ENCODE measurements around the gene FAM161B.
A peak's percentile ranks its signal among the peaks of the same experiment; 100 is the strongest.
"Not testable (repeated sequence)": the region's sequence is repeated elsewhere in the genome, so short reads cannot be mapped to it uniquely, and the experiment has no call there.

FAM161B gene

DNA sequence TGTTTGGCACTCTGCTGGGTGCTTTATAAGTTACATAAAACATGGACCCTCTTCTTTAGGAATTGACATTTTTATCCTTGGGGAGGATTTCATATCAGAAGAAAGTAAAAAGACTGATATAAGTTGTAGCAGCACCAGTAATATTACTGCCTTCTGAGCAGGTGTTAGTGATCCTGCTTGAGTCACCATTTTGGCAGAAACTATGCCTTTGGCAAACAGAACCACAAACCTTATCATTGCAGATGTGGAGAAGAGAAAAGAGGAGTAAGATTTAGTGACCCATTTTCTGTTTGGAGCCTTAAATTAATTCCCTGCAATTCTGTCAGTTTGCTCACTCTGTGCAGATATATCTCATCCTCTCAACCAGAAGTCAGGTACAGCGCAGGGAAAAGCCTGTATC, 40.2 kb downstream of the FAM161B start:
- H3K27ac Mint-ChIP-seq = peak overlapping the region; percentile 1
- H3K9me3 Mint-ChIP-seq = peaks cover 7% of the 10 kb centered on the region
- H3K36me3 Mint-ChIP-seq (ENCODE audit: low read depth) = peaks cover 64% of the 10 kb centered on the region
- no peaks in the 10 kb centered on the region for H3K27me3 Mint-ChIP-seq (ENCODE audit: low read depth)
- no peak overlapping the region for H3K4me3 Mint-ChIP-seq
- peaks cover 3% of the 10 kb centered on the region for H3K4me1 Mint-ChIP-seq (ENCODE audit: low read depth)

DNA sequence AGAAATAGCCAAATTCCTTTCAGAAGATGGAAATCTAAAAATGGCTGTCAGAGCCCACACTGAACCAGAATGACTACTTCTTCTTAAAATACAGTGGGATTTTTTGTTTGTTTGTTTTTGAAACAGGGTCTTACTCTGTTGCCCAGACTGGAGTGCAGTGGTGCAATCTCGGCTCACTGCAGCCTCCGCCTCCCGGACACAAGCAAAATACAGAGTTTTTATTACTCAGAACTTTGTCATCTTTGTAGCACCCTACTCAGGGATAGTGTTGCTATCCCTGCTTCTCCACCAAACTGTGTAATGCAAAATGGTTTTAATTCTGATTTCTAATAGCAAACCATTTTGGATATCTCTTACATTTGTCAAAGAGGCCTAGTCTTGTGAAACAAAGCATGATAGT, 46.9 kb downstream of the FAM161B start:
- Mint-ChIP-seq H3K4me1 (ENCODE audit: low read depth) (no peaks in the 10 kb centered on the region), H3K36me3 (ENCODE audit: low read depth) (peaks cover 41% of the 10 kb centered on the region), H3K4me3 (no peak overlapping the region), H3K27me3 (ENCODE audit: low read depth) (no peaks in the 10 kb centered on the region), H3K27ac (no peak overlapping the region), H3K9me3 (no peaks in the 10 kb centered on the region)

DNA sequence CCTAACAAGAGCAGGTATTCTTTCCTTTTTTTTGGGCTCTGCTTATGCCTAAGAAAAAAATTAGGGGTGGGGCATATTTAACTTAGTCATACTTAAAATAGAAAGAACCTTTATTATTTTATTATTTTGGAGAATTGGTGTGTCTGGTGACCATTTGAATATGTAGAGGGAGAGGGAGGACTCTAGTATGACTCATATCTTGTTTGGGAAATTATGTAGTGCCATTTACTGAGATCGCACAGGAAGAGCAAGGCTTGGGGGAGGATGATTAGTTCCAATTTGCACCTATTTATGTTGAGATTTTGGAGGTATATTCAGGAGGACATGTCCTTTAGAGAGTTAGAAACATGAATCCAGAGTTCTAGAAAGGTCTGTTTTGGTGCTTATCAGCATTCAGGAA, 53.4 kb downstream of the FAM161B start:
- no peak overlapping the region for H3K4me3 Mint-ChIP-seq
- H3K4me1 Mint-ChIP-seq (ENCODE audit: low read depth) = peaks cover 8% of the 10 kb centered on the region
- H3K36me3 Mint-ChIP-seq (ENCODE audit: low read depth) = peaks cover 47% of the 10 kb centered on the region
- H3K27ac Mint-ChIP-seq = no peak overlapping the region
- no peaks in the 10 kb centered on the region for H3K9me3 Mint-ChIP-seq
- no peaks in the 10 kb centered on the region for H3K27me3 Mint-ChIP-seq (ENCODE audit: low read depth)

DNA sequence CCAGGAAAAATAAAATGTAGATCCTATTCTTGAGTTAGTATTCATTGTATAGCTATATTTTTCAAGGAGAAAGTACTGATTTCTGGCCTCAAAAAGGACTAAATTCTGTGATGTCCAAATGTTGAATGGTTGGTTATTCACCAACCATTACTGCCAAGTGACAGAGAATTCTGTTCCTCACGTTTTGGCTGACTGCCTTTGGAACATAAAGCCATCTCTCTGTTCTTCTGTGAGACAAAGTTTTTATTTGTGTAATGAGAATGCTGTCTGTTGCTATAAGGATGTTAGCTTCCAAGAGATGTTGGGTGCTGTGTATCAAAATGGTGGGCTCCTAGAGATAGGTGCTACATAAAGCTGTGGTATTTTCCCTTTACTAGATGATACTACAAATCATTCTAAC, 54.0 kb downstream of the FAM161B start:
- H3K9me3 Mint-ChIP-seq = no peaks in the 10 kb centered on the region
- H3K4me3 Mint-ChIP-seq = no peak overlapping the region
- H3K27me3 Mint-ChIP-seq (ENCODE audit: low read depth) = no peaks in the 10 kb centered on the region
- no peak overlapping the region for H3K27ac Mint-ChIP-seq
- H3K36me3 Mint-ChIP-seq (ENCODE audit: low read depth) = peaks cover 43% of the 10 kb centered on the region
- H3K4me1 Mint-ChIP-seq (ENCODE audit: low read depth) = peaks cover 8% of the 10 kb centered on the region

DNA sequence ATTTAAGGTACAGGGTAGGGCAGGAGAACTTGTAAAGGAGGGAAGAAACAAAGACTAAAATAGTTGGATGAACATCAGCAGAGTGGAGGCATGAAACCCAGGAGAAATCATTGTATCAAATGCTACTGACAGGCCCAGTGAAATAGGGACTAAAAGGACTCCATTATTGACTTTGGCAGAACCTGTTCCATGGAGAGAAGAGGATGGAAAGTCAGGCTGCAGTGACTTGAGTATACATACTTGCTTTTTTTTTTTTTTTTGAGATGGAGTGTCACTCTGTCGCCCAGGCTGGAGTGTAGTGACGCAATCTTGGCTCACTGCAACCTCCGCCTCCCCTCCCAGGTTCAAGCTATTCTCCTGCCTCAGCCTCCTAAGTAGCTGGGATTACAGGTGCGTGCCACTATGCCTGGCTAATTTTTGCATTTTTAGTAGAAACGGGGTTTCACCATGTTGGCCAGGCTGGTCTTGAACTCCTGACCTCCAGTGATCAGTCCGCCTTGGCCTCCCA, 55.7 kb downstream of the FAM161B start:
- H3K4me3 Mint-ChIP-seq; H3K27me3 Mint-ChIP-seq (ENCODE audit: low read depth); H3K9me3 Mint-ChIP-seq; H3K27ac Mint-ChIP-seq: not testable (repeated sequence)
- Mint-ChIP-seq H3K4me1 (ENCODE audit: low read depth) (peaks cover 12% of the 10 kb centered on the region), H3K36me3 (ENCODE audit: low read depth) (peaks cover 37% of the 10 kb centered on the region)

DNA sequence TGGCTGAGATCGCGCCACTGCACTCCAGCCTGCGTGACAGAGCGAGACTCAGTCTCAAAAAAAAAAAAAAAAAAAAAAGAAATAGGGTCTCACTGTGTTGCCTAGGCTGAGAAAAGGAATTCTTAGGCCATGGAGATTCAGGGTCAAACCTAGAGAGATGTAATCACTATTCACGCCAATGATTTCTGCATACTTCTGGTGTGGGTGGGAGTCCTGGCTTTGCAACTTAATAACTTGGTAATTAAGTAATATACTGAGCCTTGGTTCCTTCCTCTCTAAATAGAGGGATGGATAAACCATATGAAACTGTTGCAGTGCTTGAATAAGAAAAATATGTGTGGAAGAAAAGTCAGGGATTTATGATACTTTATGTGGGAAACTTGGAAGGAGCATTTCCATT, 60.5 kb downstream of the FAM161B start:
- no peak overlapping the region for H3K27ac Mint-ChIP-seq
- H3K4me1 Mint-ChIP-seq (ENCODE audit: low read depth) = peaks cover 32% of the 10 kb centered on the region
- peaks cover 10% of the 10 kb centered on the region for H3K36me3 Mint-ChIP-seq (ENCODE audit: low read depth)
- no peaks in the 10 kb centered on the region for H3K27me3 Mint-ChIP-seq (ENCODE audit: low read depth)
- H3K9me3 Mint-ChIP-seq = no peaks in the 10 kb centered on the region
- H3K4me3 Mint-ChIP-seq = no peak overlapping the region

DNA sequence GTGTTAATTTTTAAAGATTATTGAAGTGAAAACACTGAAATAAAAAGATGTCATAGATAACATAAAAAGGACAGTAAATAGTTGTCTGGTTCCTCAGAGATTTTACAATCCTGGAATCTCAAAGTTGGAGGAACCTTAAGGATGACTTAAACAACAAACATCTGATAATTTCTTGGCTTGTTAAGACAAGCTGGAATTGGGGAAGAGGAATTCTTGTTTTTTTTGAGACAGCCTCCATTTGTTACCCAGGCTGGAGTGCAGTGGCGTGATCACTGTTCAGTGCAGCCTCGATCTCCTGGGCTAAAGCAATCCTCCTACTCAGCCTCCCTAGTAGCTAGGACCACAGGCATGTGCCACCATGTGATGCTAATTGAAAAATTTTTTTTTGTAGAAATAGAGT, 60.9 kb downstream of the FAM161B start:
- H3K36me3 Mint-ChIP-seq (ENCODE audit: low read depth) = peaks cover 9% of the 10 kb centered on the region

DNA sequence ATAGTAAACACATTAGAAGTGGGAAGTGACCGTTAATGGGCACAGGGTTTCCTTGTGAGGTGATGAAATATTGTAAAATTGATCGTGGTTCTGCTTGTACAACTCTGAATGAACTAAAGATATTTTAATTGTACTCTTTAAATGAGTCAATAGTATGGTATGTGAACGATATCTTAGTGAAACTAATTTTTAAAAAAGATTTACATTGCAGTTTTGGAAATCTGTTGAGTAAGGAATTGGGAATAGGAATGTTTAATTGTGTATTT, 61.5 kb downstream of the FAM161B start:
- peaks cover 5% of the 10 kb centered on the region for H3K36me3 Mint-ChIP-seq (ENCODE audit: low read depth)
- H3K27ac Mint-ChIP-seq = no peak overlapping the region
- H3K27me3 Mint-ChIP-seq (ENCODE audit: low read depth) = no peaks in the 10 kb centered on the region
- H3K9me3 Mint-ChIP-seq = no peaks in the 10 kb centered on the region
- H3K4me3 Mint-ChIP-seq = peak overlapping the region; percentile 99
- H3K4me1 Mint-ChIP-seq (ENCODE audit: low read depth) = peaks cover 30% of the 10 kb centered on the region

More for the DNA sequence above, 60.9 kb downstream of the FAM161B start:
- peak overlapping the region; percentile 99 for H3K4me3 Mint-ChIP-seq
- peaks cover 31% of the 10 kb centered on the region for H3K4me1 Mint-ChIP-seq (ENCODE audit: low read depth)
- H3K27me3 Mint-ChIP-seq (ENCODE audit: low read depth) = no peaks in the 10 kb centered on the region
- peak overlapping the region; percentile 14 for H3K27ac Mint-ChIP-seq
- H3K9me3 Mint-ChIP-seq = no peaks in the 10 kb centered on the region

DNA sequence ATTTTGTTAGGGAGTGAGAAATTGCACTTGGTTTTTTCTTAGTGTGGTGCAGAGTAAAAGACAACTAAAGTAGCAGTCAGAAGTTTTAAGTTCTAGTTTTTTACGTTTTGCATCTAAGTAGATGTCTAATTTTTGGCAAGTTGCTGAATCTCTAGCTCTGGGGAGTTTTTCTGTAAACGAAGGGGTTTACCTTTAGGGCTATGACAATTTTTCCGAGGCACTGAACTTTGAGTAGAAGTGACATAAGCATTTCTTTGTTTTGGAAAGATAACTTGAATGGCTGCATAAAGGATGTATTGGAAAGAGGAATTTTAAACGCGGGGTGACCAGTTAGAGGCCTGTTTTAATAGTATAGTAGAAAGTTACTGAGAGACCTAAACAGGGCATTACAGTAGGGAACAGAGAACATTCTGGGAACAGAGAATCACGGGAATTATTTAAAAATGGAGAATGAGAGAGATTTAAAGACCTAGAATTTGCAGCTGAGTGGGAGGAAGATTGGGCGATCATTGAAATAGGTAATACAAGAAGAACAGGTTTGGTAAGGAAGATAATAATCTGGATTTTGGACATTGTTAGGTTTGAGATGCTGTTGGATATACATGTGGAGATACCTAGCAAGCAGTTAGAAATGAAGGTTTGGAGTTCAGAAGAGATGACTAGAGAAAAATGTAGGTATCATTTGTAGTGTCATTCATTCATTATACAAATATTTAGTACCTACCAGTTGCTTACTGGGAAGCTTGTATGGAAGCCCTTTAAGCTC, 62.0 kb downstream of the FAM161B start:
- Mint-ChIP-seq H3K4me1 (ENCODE audit: low read depth) (peaks cover 30% of the 10 kb centered on the region), H3K9me3 (no peaks in the 10 kb centered on the region)

DNA sequence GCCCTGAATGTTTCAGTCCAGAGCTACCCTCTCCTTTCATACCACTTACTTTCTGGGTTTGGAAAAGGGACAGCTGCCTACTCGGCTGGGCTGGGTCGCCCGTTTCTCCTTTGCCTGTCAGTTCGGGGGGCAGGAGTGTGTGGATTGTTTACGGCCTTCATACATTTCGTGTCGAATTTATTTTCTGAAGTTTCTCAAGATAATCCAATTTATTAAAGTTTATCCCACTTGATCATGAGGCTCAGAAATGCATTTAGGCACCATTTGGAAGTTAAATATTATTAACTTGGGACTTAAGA, 62.6 kb downstream of the FAM161B start:
- Mint-ChIP-seq H3K27me3 (ENCODE audit: low read depth) (no peaks in the 10 kb centered on the region), H3K9me3 (no peaks in the 10 kb centered on the region), H3K4me1 (ENCODE audit: low read depth) (peaks cover 30% of the 10 kb centered on the region), H3K27ac (peak overlapping the region; percentile 98), H3K4me3 (peak overlapping the region; percentile 99), H3K36me3 (ENCODE audit: low read depth) (peaks cover 5% of the 10 kb centered on the region)

More for the DNA sequence above, 62.0 kb downstream of the FAM161B start:
- H3K36me3 Mint-ChIP-seq (ENCODE audit: low read depth) = peaks cover 5% of the 10 kb centered on the region
- H3K4me3 Mint-ChIP-seq = peak overlapping the region; percentile 99
- peak overlapping the region; percentile 98 for H3K27ac Mint-ChIP-seq
- H3K27me3 Mint-ChIP-seq (ENCODE audit: low read depth) = no peaks in the 10 kb centered on the region

DNA sequence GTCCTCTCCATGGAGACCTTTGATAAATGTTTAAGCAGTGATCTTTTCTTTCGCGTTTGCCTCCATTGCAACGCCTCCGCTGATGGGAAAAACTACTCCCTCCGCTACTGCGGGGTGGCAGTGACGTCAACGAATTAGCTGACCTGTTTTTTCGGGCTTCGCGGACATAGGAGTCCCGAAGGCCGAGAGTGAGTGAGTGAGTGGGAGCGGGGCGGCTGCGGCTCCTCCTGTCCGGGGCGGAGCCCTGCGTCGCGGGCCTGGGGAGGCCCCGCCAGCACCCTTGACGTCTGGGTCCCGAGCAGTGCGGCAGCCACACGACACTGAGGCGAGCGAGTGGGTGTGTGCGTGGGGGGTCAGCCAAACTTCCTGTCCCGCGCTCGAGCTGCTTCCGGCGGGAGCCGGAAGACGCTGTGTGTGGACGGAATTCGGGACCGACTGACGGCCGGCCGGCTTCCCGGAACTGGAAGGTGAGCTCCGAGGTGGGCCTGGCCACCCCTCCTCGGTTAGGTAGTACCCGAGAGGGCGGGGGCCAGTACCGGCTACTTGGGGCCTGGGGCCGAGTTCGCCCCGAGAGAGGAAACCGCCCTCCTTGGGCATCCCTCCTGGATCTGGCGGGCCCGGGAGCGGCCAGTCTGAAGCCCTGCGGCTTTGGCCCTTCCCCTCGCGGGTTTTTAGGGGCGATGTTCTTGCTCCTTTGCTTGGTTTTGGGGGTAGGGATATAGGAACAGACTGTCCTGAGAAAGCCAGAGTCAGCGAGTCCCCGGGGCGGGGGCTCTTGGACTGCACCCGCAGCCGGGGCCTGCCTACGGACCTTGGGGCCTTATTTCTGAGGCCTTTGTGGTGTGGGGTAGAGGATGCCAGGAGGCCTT, 63.2 kb downstream of the FAM161B start, which contains the start of gene ZNF410:
Gene ZNF410 (plus strand): TSS at position 411 of the 869 bp plus-strand sequence. CDS start 5,317 bp downstream, outside the sequence.
- peaks cover 30% of the 10 kb centered on the region for H3K4me1 Mint-ChIP-seq (ENCODE audit: low read depth)
- H3K4me3 Mint-ChIP-seq = peak within 1 kb of the TSS; percentile 99
- no peaks in the 10 kb centered on the region for H3K27me3 Mint-ChIP-seq (ENCODE audit: low read depth)
- peak within 1 kb of the TSS; percentile 98 for H3K27ac Mint-ChIP-seq
- no peaks in the 10 kb centered on the region for H3K9me3 Mint-ChIP-seq
- peaks cover 1% of the 10 kb centered on the region for H3K36me3 Mint-ChIP-seq (ENCODE audit: low read depth)

DNA sequence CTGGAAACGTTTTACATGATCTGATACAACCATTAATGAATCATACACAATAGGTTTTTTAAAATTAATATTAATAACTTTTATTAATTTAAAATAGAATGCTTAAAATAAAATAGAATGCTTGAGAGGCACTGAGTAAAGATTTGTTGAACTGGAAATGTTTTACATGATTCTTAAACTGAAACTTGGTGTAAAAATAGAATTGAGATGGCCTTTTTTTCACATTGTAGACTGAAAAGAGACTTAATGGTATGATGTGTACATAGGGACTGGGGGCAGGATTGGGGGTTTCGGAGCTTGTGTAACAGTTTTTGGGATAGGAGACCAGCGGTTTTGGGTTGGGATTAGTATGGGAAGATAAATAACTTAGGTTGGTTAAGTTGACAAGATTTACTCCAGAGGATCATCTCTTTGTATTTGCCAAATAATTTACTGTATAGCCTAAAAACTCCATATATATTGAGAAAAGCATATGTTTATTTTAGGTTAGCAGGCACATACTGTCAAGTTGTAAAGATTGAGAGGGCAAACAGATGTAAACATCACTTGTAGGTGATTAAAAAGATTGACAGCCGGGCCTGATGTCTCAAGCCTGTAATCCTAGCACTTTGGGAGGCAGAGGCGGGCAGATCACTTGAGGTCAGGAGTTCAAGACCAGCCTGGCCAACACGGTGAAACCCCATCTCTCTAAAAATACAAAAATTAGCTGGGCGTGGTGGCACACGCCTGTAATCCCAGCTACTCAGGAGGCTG, 65.3 kb downstream of the FAM161B start:
- Mint-ChIP-seq H3K9me3 (no peaks in the 10 kb centered on the region), H3K27ac (peak overlapping the region; percentile 38), H3K4me3 (peak overlapping the region; percentile 57), H3K27me3 (ENCODE audit: low read depth) (no peaks in the 10 kb centered on the region), H3K4me1 (ENCODE audit: low read depth) (peaks cover 30% of the 10 kb centered on the region), H3K36me3 (ENCODE audit: low read depth) (peaks cover 1% of the 10 kb centered on the region)
